Coronary artery (tissue), 2 donors: ENCODE measurements around the gene OBI1.

ENCODE experiments used
- DNase-seq: peaks from one replicate; pipeline ENCODE4 v3.0.0-alpha.2; 2017; ENCODE audit warnings: low spot score
- H3K27ac ChIP-seq, 2 donors: fragments of 200-600 bp; sonication (generic); one replicate each; pipeline ENCODE4 v1.5.1; 2016 to 2019
- H3K4me3 ChIP-seq: fragments of 200-600 bp; sonication (generic); 2 replicates; pipeline ENCODE4 v1.5.1; 2016; ENCODE audit warnings: mild to moderate bottlenecking, moderate library complexity
- CTCF ChIP-seq: fragments of 200-600 bp; sonication (generic); IDR thresholded peaks from one replicate; pipeline ENCODE4 v1.5.1; 2019; ENCODE audit warnings: antibody characterized with exemption

Gene OBI1

DNA sequence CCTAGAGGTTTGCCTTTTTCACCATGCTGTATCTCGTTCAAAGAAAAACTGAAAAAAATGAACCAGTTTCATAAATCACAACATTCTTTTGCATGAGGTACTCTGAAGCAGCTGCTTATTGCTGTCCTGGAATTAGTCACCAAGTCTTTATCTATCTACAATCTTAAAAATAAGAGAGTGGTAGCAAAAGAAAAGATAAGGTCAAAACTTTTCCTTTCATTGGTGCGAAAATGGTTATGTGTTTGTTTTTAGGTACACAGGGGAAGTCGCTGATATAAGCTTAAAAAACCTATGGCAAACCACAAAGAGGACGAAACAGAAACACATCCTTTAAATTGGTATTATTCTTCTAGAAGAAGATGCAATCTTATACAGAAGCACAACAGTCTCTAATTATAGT is 20.7 kb downstream of the OBI1 start:
- no peak overlapping the region for H3K4me3 ChIP-seq
- H3K27ac ChIP-seq: no peak overlapping the region
- no peak for TF ChIP-seq CTCF
- DNase-seq: no peak

DNA sequence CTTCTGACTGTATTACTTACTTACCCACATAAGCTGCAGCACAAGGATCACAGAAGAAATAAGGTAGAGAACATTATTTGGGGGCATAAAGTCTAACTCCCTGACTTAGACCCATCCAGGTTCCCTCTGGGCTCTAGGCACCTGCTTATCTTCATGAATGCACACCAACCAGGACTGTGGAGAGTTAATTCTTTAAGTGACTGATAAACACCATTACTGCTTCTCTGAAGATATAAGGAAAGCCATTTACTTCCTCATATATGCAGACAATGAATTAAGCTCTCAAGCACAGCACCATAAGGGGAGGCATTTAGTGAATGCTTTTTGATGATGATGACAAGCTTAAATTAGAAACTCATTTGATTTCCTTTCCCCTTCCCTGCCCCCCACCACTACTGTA is 22.5 kb downstream of the OBI1 start:
- no peak for DNase-seq
- TF ChIP-seq CTCF: no peak
- no peak overlapping the region for H3K27ac ChIP-seq

DNA sequence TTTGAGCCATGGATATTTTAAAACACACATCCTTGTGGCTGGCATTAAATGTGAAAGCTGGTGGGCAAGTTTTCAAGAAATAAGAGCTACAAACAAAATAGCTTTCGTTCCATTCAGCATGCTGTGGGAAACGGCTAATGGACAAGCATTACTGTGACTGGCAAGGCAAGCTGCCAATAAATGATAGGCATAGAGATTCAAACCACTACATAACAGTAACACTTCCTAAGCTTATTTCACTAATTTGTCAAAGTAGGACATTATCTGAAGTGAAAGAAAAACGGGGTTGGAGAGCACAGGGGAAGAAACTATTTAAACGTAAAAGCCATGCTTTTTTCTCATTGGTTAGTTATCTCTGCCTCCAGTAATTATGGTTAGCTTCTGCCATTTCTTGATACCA is 26.0 kb downstream of the OBI1 start:
- no peak for DNase-seq

More for the DNA sequence above, 22.5 kb downstream of the OBI1 start:
- H3K4me3 ChIP-seq: no peak overlapping the region

DNA sequence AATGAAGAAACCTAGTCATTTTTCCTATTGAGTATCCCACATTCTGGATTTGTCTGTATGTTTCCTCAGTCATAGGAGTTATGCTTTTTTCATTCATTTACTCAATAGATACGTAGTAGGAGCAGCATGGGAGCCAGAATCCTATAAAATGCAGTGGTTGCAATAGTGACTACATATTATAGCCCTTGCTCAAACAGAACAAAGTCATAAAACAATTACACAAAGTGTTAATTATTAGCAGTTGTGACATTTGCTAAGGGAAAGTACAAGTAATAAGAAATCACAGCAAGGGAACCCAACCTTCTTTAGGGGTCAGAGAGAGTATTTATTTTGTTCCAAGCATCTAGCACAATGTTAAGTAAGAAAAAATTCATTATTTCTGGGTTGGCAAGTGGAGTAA is 27.9 kb downstream of the OBI1 start:
- DNase-seq: no peak
- no peak for TF ChIP-seq CTCF
- Histone ChIP-seq H3K27ac (no peak overlapping the region), H3K4me3 (no peak overlapping the region)

More for the DNA sequence above, 26.0 kb downstream of the OBI1 start:
- H3K4me3 ChIP-seq: no peak overlapping the region
- no peak overlapping the region for H3K27ac ChIP-seq
- TF ChIP-seq CTCF: no peak

DNA sequence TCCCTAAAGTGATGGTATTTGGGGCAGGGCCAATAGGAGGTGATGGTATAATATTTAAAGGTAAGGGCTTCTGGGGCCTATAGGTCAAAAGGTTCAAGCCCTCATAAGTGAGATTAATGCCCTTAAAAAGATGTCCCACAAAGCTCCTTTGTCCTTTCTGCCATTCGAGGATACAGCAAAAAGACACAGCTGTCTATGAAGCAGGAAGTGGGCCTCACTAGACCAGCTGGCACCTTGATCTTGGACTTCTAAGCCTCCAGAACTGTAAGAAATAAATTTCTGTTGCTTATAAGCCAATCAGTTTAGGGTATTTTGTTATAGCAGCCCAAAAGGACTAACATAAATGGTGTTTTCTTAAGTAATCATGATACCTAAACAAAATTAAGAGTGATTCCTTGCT is 28.4 kb downstream of the OBI1 start:
- Histone ChIP-seq H3K4me3 (no peak overlapping the region), H3K27ac (no peak overlapping the region)
- DNase-seq: no peak
- TF ChIP-seq CTCF: no peak

GRCh38 chr13:78625384-78625783 is 33.6 kb downstream of the OBI1 start:
- Histone ChIP-seq H3K27ac (no peak overlapping the region), H3K4me3 (no peak overlapping the region)
- TF ChIP-seq CTCF: no peak
- no peak for DNase-seq

- no peak overlapping the region for H3K4me3 ChIP-seq
- no peak overlapping the region for H3K27ac ChIP-seq
- DNase-seq: no peak
- no peak for TF ChIP-seq CTCF
These were observed 35.8 kb downstream of the OBI1 start for GRCh38 chr13:78623132-78623531.
